WERI-Rb-1 (cell line): Measurements from ENCODE around the gene RAP2A.
A peak's percentile ranks its signal among the peaks of the same experiment; 100 is the strongest.

Experiments used
- DNase-seq: peaks from one replicate; pipeline ENCODE4 v3.0.0-alpha.2; 2020
- H3K27ac ChIP-seq: fragments of 250-450 bp; sonication (Bioruptor Pico); 2 replicates; pipeline ENCODE4 v1.5.1; 2020; ENCODE audit warnings: mild to moderate bottlenecking, moderate library complexity
- H3K27me3 ChIP-seq: fragments of 250-450 bp; sonication (Bioruptor Pico); 2 replicates; pipeline ENCODE4 v1.5.1; 2021; ENCODE audit warnings: mild to moderate bottlenecking, low read depth, moderate library complexity; ENCODE audit not compliant: insufficient read depth, severe bottlenecking
- H3K36me3 ChIP-seq: fragments of 250-450 bp; sonication (Bioruptor Pico); 2 replicates; pipeline ENCODE4 v1.5.1; 2020; ENCODE audit warnings: mild to moderate bottlenecking, moderate library complexity
- H3K4me3 ChIP-seq: 2 replicates; pipeline ENCODE4 v1.5.1; 2011; ENCODE audit warnings: low read depth, mild to moderate bottlenecking, control low read depth, low read length
- H3K9me3 ChIP-seq: fragments of 250-450 bp; sonication (Bioruptor Pico); 2 replicates; pipeline ENCODE4 v1.5.1; 2021; ENCODE audit warnings: mild to moderate bottlenecking, moderate library complexity; ENCODE audit not compliant: severe bottlenecking
- CTCF ChIP-seq: IDR thresholded peaks from 2 replicates; pipeline ENCODE4 v1.5.1; 2011; ENCODE audit warnings: low read depth, mild to moderate bottlenecking, control low read depth, inconsistent platforms, low read length

The RAP2A gene

GRCh38 chr13:97430296-97430695, 3.7 kb upstream of the RAP2A start:
- no peaks in the 10 kb centered on the region for H3K9me3 ChIP-seq
- peaks cover 3% of the 10 kb centered on the region; the same call in 1 of the 2 replicates for H3K36me3 ChIP-seq
- H3K4me3 ChIP-seq, result no peak overlapping the region
- TF ChIP-seq CTCF, result no peak
- H3K27me3 ChIP-seq, result no peaks in the 10 kb centered on the region
- no peak for DNase-seq
- H3K27ac ChIP-seq, result no peak overlapping the region

- no peak for DNase-seq
- no peak for TF ChIP-seq CTCF
- Histone ChIP-seq H3K27ac (no peak overlapping the region), H3K4me3 (no peak overlapping the region), H3K27me3 (no peaks in the 10 kb centered on the region), H3K9me3 (no peaks in the 10 kb centered on the region), H3K36me3 (peaks cover 3% of the 10 kb centered on the region; the same call in 1 of the 2 replicates)
Observed at GRCh38 chr13:97431171-97431764, 2.7 kb upstream of the RAP2A start.

- peak overlapping the region; percentile 58 for H3K27ac ChIP-seq
- TF ChIP-seq CTCF, result no peak
- no peak for DNase-seq
Observed at GRCh38 chr13:97432232-97432916, 1.6 kb upstream of the RAP2A start.

DNA sequence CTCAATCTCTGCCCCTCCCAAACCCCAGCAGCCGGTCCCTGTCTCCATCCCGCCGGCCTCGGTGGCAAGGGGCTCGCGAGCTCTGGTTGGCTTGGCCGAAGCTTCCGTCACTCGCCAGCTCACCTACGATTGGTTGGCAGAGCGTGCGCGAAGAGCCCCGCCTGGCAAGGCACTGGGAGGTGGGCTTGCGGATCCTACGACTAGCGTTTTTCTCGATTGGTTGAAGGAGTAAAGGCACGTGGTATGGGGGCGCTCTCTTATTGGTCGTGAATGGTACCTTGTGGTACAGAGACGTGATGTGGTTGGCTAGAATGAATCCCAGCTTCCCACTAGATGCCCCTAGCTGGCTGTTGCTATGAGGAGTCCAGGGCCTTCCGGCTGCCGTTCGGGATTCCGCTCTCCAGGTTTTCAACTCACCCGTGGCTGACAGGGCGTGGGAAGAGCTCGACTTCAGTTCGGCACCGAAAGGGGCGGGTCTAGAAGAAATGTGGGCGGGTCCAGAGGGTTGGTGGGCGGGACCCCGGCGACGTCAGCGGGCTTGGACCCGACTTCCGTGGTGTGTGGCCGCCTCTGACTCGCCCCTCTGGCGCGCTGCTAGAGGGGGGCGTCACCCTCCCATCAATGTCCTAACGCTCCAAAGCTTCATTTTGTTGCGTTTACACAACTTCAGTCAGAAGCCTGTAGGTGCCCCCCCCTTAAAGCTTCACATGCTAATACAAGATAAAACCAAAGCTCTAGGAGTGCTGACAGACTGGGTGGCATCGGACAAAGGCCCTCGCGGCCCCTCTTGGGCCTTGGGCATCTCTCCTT, 847 bp upstream of the RAP2A start:
- Histone ChIP-seq H3K27ac (peak overlapping the region; percentile 90), H3K4me3 (peak overlapping the region; percentile 100), H3K36me3 (peaks cover 6% of the 10 kb centered on the region), H3K27me3 (no peaks in the 10 kb centered on the region), H3K9me3 (no peaks in the 10 kb centered on the region)
- TF ChIP-seq CTCF, result 0 out of 2 replicates have a peak, but pooled peaks have one; percentile 0
- peak; percentile 100 for DNase-seq

More at GRCh38 chr13:97432232-97432916, 1.6 kb upstream of the RAP2A start:
- H3K36me3 ChIP-seq, result peaks cover 6% of the 10 kb centered on the region; the same call in 1 of the 2 replicates
- H3K9me3 ChIP-seq, result no peaks in the 10 kb centered on the region
- peak overlapping the region; percentile 100 for H3K4me3 ChIP-seq
- H3K27me3 ChIP-seq, result no peaks in the 10 kb centered on the region

GRCh38 chr13:97434397-97435201, 630 bp downstream of the RAP2A start:
- peak; percentile 67 for DNase-seq
- no peaks in the 10 kb centered on the region for H3K27me3 ChIP-seq
- no peaks in the 10 kb centered on the region for H3K9me3 ChIP-seq
- H3K27ac ChIP-seq, result peak overlapping the region; percentile 52
- H3K36me3 ChIP-seq, result peaks cover 16% of the 10 kb centered on the region
- TF ChIP-seq CTCF, result no peak
- H3K4me3 ChIP-seq, result peak overlapping the region; percentile 68
